K562 (cell line): ENCODE data around the gene ATIC. TPM values are rescaled to one million over a fixed set of nuclear protein-coding genes. Genes with fewer than 3 reads are reported as not detected.

Source experiments
- ATAC-seq: fragments of 200-7000 bp; cut with Tn5 transposase; 3 replicates; pipeline ENCODE4 v1.9.1; 2020; ENCODE audit warnings: moderate library complexity
- BruUV-seq: library from RNA; stranded (reverse); fragments of 400-500 nt; replicated peaks from 2 replicates; lab custom pipeline; 2021; lab: Mats Ljungman, UMichigan
- CTCF ChIA-PET: fragments of 300-600 bp; formaldehyde crosslinking; extraction: SDS; loops from one replicate; lab custom pipeline; 2021; ENCODE audit warnings: low intra/inter-chr PET ratio; lab: Yijun Ruan, JAX
- POLR2A ChIA-PET: fragments of 300-600, 350-650 bp; sonication (Branson Sonifier 250); formaldehyde crosslinking; extraction: SDS; loops from one replicate; lab custom pipeline; 2021; ENCODE audit warnings: antibody characterized with exemption, inconsistent platforms; lab: Yijun Ruan, JAX
- DNase-seq, 4 experiments: peaks; one replicate each; pipeline versions ENCODE4 v3.0.0 to v3.0.0-alpha.2; 2011 to 2018; ENCODE audit warnings: low spot score in 3 of 4, mixed read lengths in 3 of 4; ENCODE audit errors: extremely low read depth in 1 of 4
- FAIRE-seq: peaks from 2 replicates; lab custom pipeline; 2011; peaks lifted over from hg19 to GRCh38; lab: Jason Lieb, UNC
- H2AFZ ChIP-seq: 2 replicates; pipeline ENCODE4 v1.6.0; 2011; ENCODE audit warnings: low read depth, low read length, control low read depth, inconsistent platforms
- H3K27ac ChIP-seq: fragments of 200-600 bp; 3 replicates; pipeline ENCODE4 v1.8.0; 2011; ENCODE audit warnings: low read depth, mild to moderate bottlenecking, control low read depth, inconsistent platforms, low read length, moderate library complexity, mixed read lengths; ENCODE audit errors: extremely low read depth
- H3K27me3 ChIP-seq, 2 experiments: fragments of 300-600 bp in 1 of 2; 2 replicates in 1 of 2; 3 replicates in 1 of 2; pipeline versions ENCODE4 v1.6.0 to v1.8.0; 2011; ENCODE audit warnings: inconsistent platforms in 2 of 2, low read length in 2 of 2, mild to moderate bottlenecking in 1 of 2, mixed read lengths in 1 of 2, moderate library complexity in 1 of 2; ENCODE audit not compliant: control insufficient read depth in 2 of 2, insufficient read depth in 2 of 2
- H3K36me3 ChIP-seq: fragments of 300-600 bp; 3 replicates; pipeline ENCODE4 v1.8.0; 2011; ENCODE audit warnings: mild to moderate bottlenecking, low read length, inconsistent platforms; ENCODE audit not compliant: control insufficient read depth, insufficient read depth
- H3K4me1 ChIP-seq, 2 experiments: fragments of 200-600 bp in 1 of 2; replicated peaks in 1 of 2; 2 replicates in 1 of 2; 3 replicates in 1 of 2; pipeline versions ENCODE4 v1.5.1 to v1.8.0; 2011; ENCODE audit warnings: inconsistent platforms in 2 of 2, low read length in 2 of 2, mild to moderate bottlenecking in 1 of 2, mixed read lengths in 1 of 2, moderate library complexity in 1 of 2; ENCODE audit not compliant: control insufficient read depth in 2 of 2, insufficient read depth in 2 of 2
- H3K4me2 ChIP-seq: 2 replicates; pipeline ENCODE4 v1.6.1; 2011; ENCODE audit warnings: low read length, control low read depth, inconsistent platforms, mixed read lengths; ENCODE audit not compliant: insufficient read depth
- H3K4me3 ChIP-seq: fragments of 200-600 bp; sonication (generic), shearing (Covaris generic); 2 replicates; pipeline ENCODE4 v1.5.1; 2016; ENCODE audit warnings: control low read depth, inconsistent platforms
- H3K79me2 ChIP-seq: fragments of 200-600 bp; 3 replicates; pipeline ENCODE4 v1.8.0; 2011; ENCODE audit warnings: low read length, inconsistent platforms; ENCODE audit not compliant: control insufficient read depth, insufficient read depth
- H3K9ac ChIP-seq, 2 experiments: 2 replicates each; pipeline versions ENCODE4 v1.6.0 to v1.6.1; 2011; ENCODE audit warnings: low read depth in 2 of 2, low read length in 2 of 2, control low read depth in 1 of 2, inconsistent platforms in 1 of 2, mild to moderate bottlenecking in 1 of 2, mixed read lengths in 1 of 2; ENCODE audit not compliant: insufficient read depth in 1 of 2
- H3K9me1 ChIP-seq: one replicate; pipeline ENCODE4 v1.6.0; 2011; ENCODE audit warnings: inconsistent platforms, mild to moderate bottlenecking, low read length, moderate library complexity; ENCODE audit not compliant: control insufficient read depth, insufficient read depth
- H3K9me3 ChIP-seq: replicated peaks from 2 replicates; pipeline ENCODE4 v1.5.1; 2011; ENCODE audit warnings: low read depth, low read length, inconsistent platforms; ENCODE audit not compliant: control insufficient read depth, insufficient read depth
- H4K20me1 ChIP-seq: replicated peaks from 2 replicates; pipeline ENCODE4 v1.6.1; 2011; ENCODE audit warnings: low read length, inconsistent platforms, mixed read lengths; ENCODE audit not compliant: control insufficient read depth, insufficient read depth
- ARID1B ChIP-seq: fragments of 450-650 bp; IDR thresholded peaks from 2 replicates; pipeline ENCODE4 v1.6.1; 2016; ENCODE audit warnings: antibody characterized with exemption, mild to moderate bottlenecking, inconsistent platforms
- CEBPG ChIP-seq, 3 experiments: fragments of 200-800 bp in 1 of 3; sonication (Bioruptor generic) in 1 of 3; sonication (generic) in 1 of 3; formaldehyde crosslinking in 1 of 3; IDR thresholded peaks in 2 of 3; conservative IDR thresholded peaks in 1 of 3; 2 replicates each; pipeline versions ENCODE4 v1.6.1 to v1.8.0; 2016 to 2022; ENCODE audit warnings: missing compliant biosample characterization in 2 of 3, missing genetic modification characterization in 2 of 3, mild to moderate bottlenecking in 1 of 3, missing genetic modification reagents in 1 of 3
- CTBP1 ChIP-seq: fragments of 450-650 bp; IDR thresholded peaks from 2 replicates; pipeline ENCODE4 v1.6.1; 2016; ENCODE audit warnings: borderline replicate concordance
- FOXK1 ChIP-seq: sonication (generic); formaldehyde crosslinking; IDR thresholded peaks from 2 replicates; pipeline ENCODE4 v1.8.0; 2022; ENCODE audit warnings: missing genetic modification reagents, mild to moderate bottlenecking, borderline replicate concordance
- HDAC8 ChIP-seq: fragments of 450-650 bp; IDR thresholded peaks from 2 replicates; pipeline ENCODE4 v1.6.1; 2016; ENCODE audit warnings: mild to moderate bottlenecking, missing genetic modification characterization, moderate library complexity, missing compliant biosample characterization
- HNRNPUL1 ChIP-seq: fragments of 200-400 bp; formaldehyde crosslinking; IDR thresholded peaks from 2 replicates; pipeline ENCODE4 v1.6.1; 2017; ENCODE audit warnings: low read length
- NELFE ChIP-seq: IDR thresholded peaks from 2 replicates; pipeline ENCODE4 v1.6.1; 2011; ENCODE audit warnings: mild to moderate bottlenecking; ENCODE audit not compliant: insufficient read depth, insufficient read length
- NR0B1 ChIP-seq: fragments of 450-650 bp; IDR thresholded peaks from one replicate; pipeline ENCODE4 v1.6.1; 2018; ENCODE audit warnings: mild to moderate bottlenecking, moderate library complexity; ENCODE audit not compliant: partially characterized antibody
- NR1H2 ChIP-seq: sonication (generic); formaldehyde crosslinking; IDR thresholded peaks from 2 replicates; pipeline ENCODE4 v1.4.0; 2020; ENCODE audit warnings: mild to moderate bottlenecking, missing genetic modification reagents
- RCOR1 ChIP-seq, 2 experiments: IDR thresholded peaks; 2 replicates each; pipeline ENCODE4 v1.6.1; 2012; ENCODE audit warnings: low read depth in 2 of 2, low read length in 2 of 2, borderline replicate concordance in 1 of 2, improper control_type of control experiment in 1 of 2
- SMARCA4 ChIP-seq: fragments of 450-650 bp; IDR thresholded peaks from 2 replicates; pipeline ENCODE4 v1.6.1; 2016
- SOX6 ChIP-seq: fragments of 450-650 bp; IDR thresholded peaks from 2 replicates; pipeline ENCODE4 v1.6.1; 2014; ENCODE audit warnings: mild to moderate bottlenecking
- TRIM24 ChIP-seq, 2 experiments: fragments of 450-650 bp; IDR thresholded peaks; 2 replicates each; pipeline ENCODE4 v1.6.1; 2016
- YBX1 ChIP-seq: fragments of 450-650 bp; IDR thresholded peaks from 2 replicates; pipeline ENCODE4 v1.7.1; 2016; ENCODE audit warnings: mild to moderate bottlenecking
- ZBTB43 ChIP-seq: sonication (generic); formaldehyde crosslinking; IDR thresholded peaks from 2 replicates; pipeline ENCODE4 v1.8.0; 2023; ENCODE audit warnings: mild to moderate bottlenecking, missing genetic modification reagents
- ZFP30 ChIP-seq: fragments of 250-450 bp; sonication (Bioruptor Pico); IDR thresholded peaks from 2 replicates; pipeline ENCODE4 v1.8.0; 2022; ENCODE audit warnings: moderate library complexity, mild to moderate bottlenecking, inconsistent platforms, borderline replicate concordance
- ZNF449 ChIP-seq: fragments of 250-450 bp; sonication (Bioruptor Pico); IDR thresholded peaks from 2 replicates; pipeline ENCODE4 v1.8.0; 2022; ENCODE audit warnings: moderate library complexity, mild to moderate bottlenecking, inconsistent platforms
- WGBS: fragments of 100-300 bp; shearing (Covaris generic); methylation state at CpG from one replicate; pipeline ENCODE4 v1.1.6; 2016; ENCODE audit warnings: low coverage, mixed read lengths; ENCODE audit not compliant: insufficient coverage; ENCODE audit errors: missing lambda C conversion rate; 5-methylcytosine and 5-hydroxymethylcytosine counted together
- in situ Hi-C: fragments of 300-500 bp; cut with MboI; formaldehyde crosslinking; loops from 4 replicates; pipeline ENCODE4 v1.15.0; 2018; ENCODE audit warnings: inconsistent platforms, mixed read lengths
- intact Hi-C: fragments of 100-400 bp; cut with micrococcal nuclease; formaldehyde crosslinking; loops from 2 replicates; pipeline ENCODE4 v1.14.2; 2022
- polyA plus RNA-seq, 8 experiments: library from polyadenylated mRNA; depleted of rRNA in 4 of 8; stranded (reverse) in 5 of 8; unstranded in 3 of 8; fragments of >200 nt; fragmentation: Nextera tagmentation in 2 of 8; fragmentation: Illumina TruSeq in 1 of 8; extraction: Ambion mirVana in 2 of 8; extraction: Trizol in 1 of 8; gene quantifications; 2 replicates each; pipeline versions ENCODE4 v1.2.1 to v1.2.3, GENCODE V29; 2011 to 2014; ENCODE audit warnings: inconsistent platforms in 1 of 8, missing spikeins in 1 of 8
- total RNA-seq, 7 experiments: library from RNA; depleted of rRNA in 6 of 7; stranded (reverse); fragments of >200 nt in 6 of 7; fragmentation: Illumina TruSeq in 2 of 7; extraction: Trizol in 2 of 7; gene quantifications; 2 replicates each; pipeline versions ENCODE4 v1.2.1 to v1.2.3, GENCODE V29; 2011 to 2021; ENCODE audit warnings: low replicate concordance in 1 of 7

ATIC gene
- total and polyA plus RNA-seq, 9 of the 15 experiments (the other 6 are each of a cell fraction or from before 2014, with no cell fraction given) = 45.6 to 480 (median 212) TPM

- TF ChIP-seq ZNF449 (CRISPR knock-in tag) = no peak
- no peak for TF ChIP-seq CEBPG (CRISPR knock-in tag; IDR thresholded peaks at IDR 0.05)
- TF ChIP-seq CEBPG (tag; conservative IDR thresholded peaks at IDR 0.05 in 1 of 2, IDR thresholded peaks at IDR 0.05 in 1 of 2) = 0 out of 4 replicates have a peak, but pooled peaks of 1 of the 2 experiments have one; percentile 39
- 0 out of 2 replicates have a peak, but pooled peaks have one; percentile 16 for TF ChIP-seq SOX6
- TF ChIP-seq SMARCA4 = peak; percentile 29; the same call in 1 of the 2 replicates
- TF ChIP-seq ARID1B = peak; percentile 53; the same call in 1 of the 2 replicates
- TF ChIP-seq CTBP1 = peak; percentile 59; the same call in 1 of the 2 replicates
Measured at GRCh38 chr2:215283221-215283620, 28.6 kb upstream of the ATIC start (continued).

GRCh38 chr2:215286309-215286708 is 25.6 kb upstream of the ATIC start:
- CTCF ChIA-PET = no interaction called here
- intact Hi-C loops = loop anchor here (5.0 to 10.0 kb wide), 2 partner anchors 36 to 158 kb away; no protein-coding TSS in a partner anchor
- no peak for FAIRE-seq

More at GRCh38 chr2:215286309-215286708, 25.6 kb upstream of the ATIC start:
- Histone ChIP-seq H3K4me3 (no peak overlapping the region), H3K9ac (no peak overlapping the region), H4K20me1 (no peaks in the 10 kb centered on the region), H3K36me3 (no peaks in the 10 kb centered on the region), H3K27ac (0 out of 3 replicates have a peak overlapping the region, but pooled peaks have one; percentile 25), H3K9me3 (no peaks in the 10 kb centered on the region), H3K79me2 (no peaks in the 10 kb centered on the region), H3K4me2 (no peak overlapping the region), H3K9me1 (no peaks in the 10 kb centered on the region), H2AFZ (peak overlapping the region; percentile 17; the same call in 1 of the 2 replicates), H3K4me1 (peaks cover 10 to 45% of the 10 kb centered on the region in 2 experiments; a peak in 4 of 5 replicates), H3K27me3 (no peaks in the 10 kb centered on the region)
- 32% methylated on average over 2 of the region's 2 CpGs for WGBS
- ATAC-seq (no peak), DNase-seq (no peak)
- no TSS peak for BruUV-seq
- in situ Hi-C loops = no loop called here
- POLR2A ChIA-PET = no interaction called here
- TF ChIP-seq HNRNPUL1 (no peak), ZBTB43 (CRISPR knock-in tag) (no peak), RCOR1 (IDR thresholded peaks at IDR 0.05; ENCODE audit: borderline replicate concordance in 1 of 2, low read depth in 2 of 2, low read length in 2 of 2) (no peak), NR1H2 (no peak), NR0B1 (no peak), YBX1 (no peak), TRIM24 (IDR thresholded peaks at IDR 0.05) (no peak), NELFE (no peak), FOXK1 (CRISPR knock-in tag) (no peak), ZFP30 (no peak), HDAC8 (no peak)
